GM10266 (cell line): Measurements from ENCODE around the gene NTHL1.

Source experiments
- DNase-seq: peaks from one replicate; pipeline ENCODE4 v3.0.0; 2012; ENCODE audit errors: extremely low spot score
- TF ChIP-seq, protein P1 (sequence below): IDR thresholded peaks from 2 replicates; pipeline ENCODE4 v1.5.1; 2012; ENCODE audit warnings: mild to moderate bottlenecking, low read depth; ENCODE audit not compliant: control insufficient read depth, insufficient read depth; ENCODE audit errors: missing control alignments

NTHL1 gene

DNA sequence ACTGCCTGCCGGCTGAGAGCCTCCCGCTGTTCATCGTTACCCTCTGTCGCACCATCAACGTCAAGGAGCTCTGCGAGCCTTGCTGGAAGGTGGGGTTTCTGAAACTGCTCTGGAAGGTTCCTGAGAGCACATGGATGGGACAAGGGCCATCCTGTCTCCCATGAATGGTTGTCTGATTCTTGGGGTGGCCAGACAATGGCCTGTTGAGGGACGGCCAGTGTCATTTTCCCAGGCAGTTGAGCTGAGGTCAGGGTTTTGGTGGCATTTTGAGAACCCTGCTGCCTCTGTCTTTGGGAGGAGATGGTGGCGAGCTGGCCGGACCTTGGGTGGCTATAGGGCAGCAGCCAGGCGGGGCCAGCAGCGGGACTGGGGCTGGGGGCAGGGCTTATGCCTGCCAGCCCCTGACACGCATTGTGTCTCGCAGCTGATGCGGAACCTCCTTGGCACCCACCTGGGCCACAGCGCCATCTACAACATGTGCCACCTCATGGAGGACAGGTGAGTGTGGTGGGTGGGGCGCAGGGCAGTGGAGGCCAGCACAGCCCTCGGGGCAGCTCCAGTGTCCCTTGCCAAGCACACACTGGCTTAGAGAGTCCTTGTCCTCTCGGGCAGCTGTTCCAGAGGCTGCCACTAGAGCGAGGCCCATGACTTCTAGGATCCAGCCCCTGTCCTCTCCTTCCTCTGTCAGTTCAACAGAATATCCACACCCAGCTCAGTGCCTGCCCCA, 9.2 kb upstream of the NTHL1 start:
- TF ChIP-seq, protein P1, sequence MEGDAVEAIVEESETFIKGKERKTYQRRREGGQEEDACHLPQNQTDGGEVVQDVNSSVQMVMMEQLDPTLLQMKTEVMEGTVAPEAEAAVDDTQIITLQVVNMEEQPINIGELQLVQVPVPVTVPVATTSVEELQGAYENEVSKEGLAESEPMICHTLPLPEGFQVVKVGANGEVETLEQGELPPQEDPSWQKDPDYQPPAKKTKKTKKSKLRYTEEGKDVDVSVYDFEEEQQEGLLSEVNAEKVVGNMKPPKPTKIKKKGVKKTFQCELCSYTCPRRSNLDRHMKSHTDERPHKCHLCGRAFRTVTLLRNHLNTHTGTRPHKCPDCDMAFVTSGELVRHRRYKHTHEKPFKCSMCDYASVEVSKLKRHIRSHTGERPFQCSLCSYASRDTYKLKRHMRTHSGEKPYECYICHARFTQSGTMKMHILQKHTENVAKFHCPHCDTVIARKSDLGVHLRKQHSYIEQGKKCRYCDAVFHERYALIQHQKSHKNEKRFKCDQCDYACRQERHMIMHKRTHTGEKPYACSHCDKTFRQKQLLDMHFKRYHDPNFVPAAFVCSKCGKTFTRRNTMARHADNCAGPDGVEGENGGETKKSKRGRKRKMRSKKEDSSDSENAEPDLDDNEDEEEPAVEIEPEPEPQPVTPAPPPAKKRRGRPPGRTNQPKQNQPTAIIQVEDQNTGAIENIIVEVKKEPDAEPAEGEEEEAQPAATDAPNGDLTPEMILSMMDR: peak; percentile 16
- no peak for DNase-seq

DNA sequence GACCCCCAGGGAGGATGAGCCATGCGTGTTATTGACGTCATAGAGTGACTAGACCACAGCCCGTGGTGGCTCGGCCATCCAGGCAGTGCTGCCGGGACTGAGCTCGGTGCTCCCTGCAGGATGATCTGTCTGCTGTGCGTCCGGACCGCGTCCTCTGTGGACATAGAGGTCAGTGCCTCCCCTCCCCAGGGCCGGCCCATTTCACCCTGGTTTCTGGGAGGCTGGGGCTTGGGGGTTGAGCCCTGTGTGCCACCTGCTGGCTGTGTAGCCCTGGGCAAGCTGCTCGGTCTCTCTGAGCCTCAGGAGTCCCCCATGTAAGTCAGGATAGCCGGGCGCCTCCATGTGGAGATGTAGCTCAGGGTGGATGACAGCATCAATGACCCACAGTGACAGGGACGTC, 8.4 kb upstream of the NTHL1 start:
- no peak for DNase-seq
- TF ChIP-seq, protein P1: peak; percentile 12

DNA sequence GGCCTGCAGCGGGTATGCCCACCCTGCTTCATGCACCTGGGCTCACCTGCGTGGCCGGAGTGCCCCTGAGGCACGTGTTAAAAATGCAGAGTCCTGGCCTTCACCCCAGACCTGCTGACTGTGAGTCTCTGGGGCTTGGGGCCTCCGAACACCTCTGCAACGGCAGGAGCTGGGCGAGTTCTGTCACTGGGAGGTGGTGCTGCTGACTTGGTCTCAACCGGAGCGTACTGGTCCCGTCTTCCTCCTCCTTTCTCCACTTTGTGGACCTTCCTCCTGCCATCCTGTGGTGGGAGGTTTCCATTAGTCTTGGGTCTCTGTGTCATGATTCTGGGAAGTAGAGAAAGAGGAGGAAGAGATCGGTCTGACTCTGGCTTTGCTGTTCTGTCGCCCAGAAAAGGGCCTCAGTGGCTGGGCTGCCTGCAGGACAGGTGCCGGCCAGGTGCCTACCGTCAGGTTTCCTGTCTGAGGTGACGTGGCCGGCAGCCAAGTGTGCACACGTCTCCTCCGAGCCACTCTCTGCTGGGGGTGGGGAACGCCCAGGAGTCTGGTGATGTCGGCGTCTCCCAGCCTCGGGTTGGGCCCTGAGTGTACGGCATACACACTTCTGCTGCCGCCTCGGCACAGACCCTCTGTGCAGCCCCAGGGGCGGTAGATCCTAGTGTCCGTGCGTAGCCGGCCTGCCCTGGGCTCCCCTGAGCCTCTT, 7.1 kb upstream of the NTHL1 start:
- DNase-seq: no peak
- TF ChIP-seq, protein P1: no peak

DNA sequence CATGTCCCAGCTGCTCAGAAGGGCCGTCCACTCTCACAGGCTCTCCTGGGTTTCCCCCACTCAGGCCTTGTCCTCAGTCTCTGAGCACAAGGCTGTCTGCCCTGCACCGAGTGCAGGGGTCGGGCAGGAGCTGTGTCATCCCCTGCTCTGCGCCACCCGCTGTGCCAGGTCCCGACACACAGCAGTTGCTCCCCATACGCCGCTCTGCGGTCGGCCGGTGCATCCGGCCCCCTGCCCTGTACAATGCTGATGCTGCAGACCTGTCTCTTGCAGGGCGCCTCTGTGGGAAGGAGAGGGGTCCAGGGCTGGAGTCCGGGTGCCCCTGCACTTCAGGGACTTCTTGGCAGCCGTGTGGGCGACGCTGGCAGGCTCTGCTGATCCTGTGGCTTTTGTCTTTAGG, 6.3 kb upstream of the NTHL1 start:
- DNase-seq: no peak
- TF ChIP-seq, protein P1: no peak

DNA sequence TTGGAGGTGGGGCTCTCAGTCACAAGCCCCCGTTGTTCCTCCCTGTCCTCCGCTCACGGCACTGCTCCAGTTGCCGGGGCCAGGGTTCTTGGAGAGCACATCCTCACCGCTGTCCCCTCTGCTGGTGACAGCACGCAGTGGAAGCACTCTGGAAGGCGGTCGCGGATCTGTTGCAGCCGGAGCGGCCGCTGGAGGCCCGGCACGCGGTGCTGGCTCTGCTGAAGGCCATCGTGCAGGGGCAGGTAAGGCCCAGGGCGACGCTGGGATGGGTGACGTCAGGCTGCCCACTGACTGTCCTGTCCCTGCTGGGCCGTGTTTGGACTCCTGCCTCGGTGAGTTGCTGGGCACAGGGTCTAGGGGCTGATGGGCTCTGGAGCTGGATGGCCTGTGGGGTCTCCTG, 5.6 kb upstream of the NTHL1 start:
- TF ChIP-seq, protein P1: no peak
- no peak for DNase-seq

DNA sequence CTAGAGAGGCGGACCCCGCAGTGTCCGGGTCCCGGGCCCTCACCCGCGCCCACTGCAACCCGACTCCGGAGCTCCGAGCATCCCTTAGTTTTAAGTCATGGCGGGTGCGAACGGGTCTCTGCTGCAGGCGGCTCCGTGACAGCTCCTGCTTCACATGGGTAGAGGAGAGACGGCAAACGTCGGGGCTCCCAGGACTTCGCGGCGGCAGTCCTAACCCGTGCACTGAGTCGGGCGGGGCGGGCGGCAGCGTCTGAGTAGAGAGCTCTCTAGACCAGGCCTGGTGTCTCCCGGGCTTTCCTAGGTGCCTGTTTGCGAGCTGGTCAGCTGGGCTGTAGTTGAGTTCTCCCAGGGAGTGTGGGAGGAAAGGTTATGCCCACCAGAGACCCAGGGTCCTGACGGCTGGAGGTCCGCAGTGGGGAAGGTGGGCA, 496 bp upstream of the NTHL1 start:
- no peak for DNase-seq
- TF ChIP-seq, protein P1: no peak

DNA sequence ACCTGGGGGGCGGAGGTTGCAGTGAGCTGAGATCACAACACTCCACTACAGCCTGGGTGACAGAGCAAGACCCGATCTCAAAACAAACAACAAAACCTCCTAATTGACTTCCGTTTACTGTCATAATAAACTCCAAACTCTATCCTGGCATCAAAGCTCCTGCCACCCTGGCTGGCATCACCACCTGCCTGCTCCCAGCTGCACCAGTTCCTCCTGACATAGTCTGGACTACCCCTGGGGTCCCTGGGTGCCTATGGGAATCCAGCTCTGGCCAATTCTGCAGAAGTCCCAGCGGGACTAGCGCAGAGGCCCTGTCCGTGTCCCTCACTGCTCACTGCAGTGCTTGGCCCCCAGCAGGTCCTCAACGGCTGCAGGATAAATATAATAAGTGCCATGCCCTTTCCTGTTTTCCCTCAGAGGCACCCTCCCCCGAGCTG, 723 bp downstream of the NTHL1 start:
- TF ChIP-seq, protein P1: no peak
- no peak for DNase-seq
